Hematopoietic multipotent progenitor cell treated with erythropoietin and hydrocortisone succinate and interleukin-3 and kit ligand, for 15 days (in vitro differentiated cells): ENCODE data around the gene MZB1.
"Not testable (repeated sequence)": the region's sequence is repeated elsewhere in the genome, so short reads cannot be mapped to it uniquely, and the experiment has no call there.

ENCODE experiments used
- DNase-seq: peaks from one replicate; pipeline ENCODE4 v3.0.0-alpha.2; 2015; ENCODE audit warnings: low spot score

MZB1 gene

GRCh38 chr5:139410121-139410992 lies 20.6 kb upstream of the MZB1 start:
- DNase-seq: no peak

- not testable (repeated sequence) for DNase-seq
These were observed 19.4 kb upstream of the MZB1 start for GRCh38 chr5:139409116-139409515.

GRCh38 chr5:139408191-139408590 lies 18.5 kb upstream of the MZB1 start:
- no peak for DNase-seq

GRCh38 chr5:139407517-139407916 lies 17.8 kb upstream of the MZB1 start:
- no peak for DNase-seq

GRCh38 chr5:139406963-139407362 lies 17.2 kb upstream of the MZB1 start:
- DNase-seq: no peak

GRCh38 chr5:139404484-139404840 lies 14.7 kb upstream of the MZB1 start:
- DNase-seq: no peak

GRCh38 chr5:139403787-139404483 lies 14.2 kb upstream of the MZB1 start, which contains the start of gene SPATA24:
TSS of gene SPATA24 (minus strand) at chr5:139404089. CDS start at chr5:139404060, 29 bp downstream.
- peak; percentile 93 for DNase-seq

GRCh38 chr5:139403418-139403786 lies 13.7 kb upstream of the MZB1 start:
- no peak for DNase-seq

GRCh38 chr5:139402561-139403158 lies 12.9 kb upstream of the MZB1 start:
- peak; percentile 48 for DNase-seq

- no peak for DNase-seq
These were observed 11.8 kb upstream of the MZB1 start for GRCh38 chr5:139401546-139401945.

- DNase-seq: no peak
These were observed 9.9 kb upstream of the MZB1 start for GRCh38 chr5:139399501-139400121.

- no peak for DNase-seq
These were observed 8.2 kb upstream of the MZB1 start for GRCh38 chr5:139397921-139398320.

GRCh38 chr5:139396691-139397090 lies 7.0 kb upstream of the MZB1 start:
- no peak for DNase-seq

- no peak for DNase-seq
These were observed 6.3 kb upstream of the MZB1 start for GRCh38 chr5:139395844-139396640.

GRCh38 chr5:139394654-139395566 lies 5.2 kb upstream of the MZB1 start, which contains the start of gene PROB1:
TSS of gene PROB1 (minus strand) at chr5:139395104. CDS start at chr5:139395081, 23 bp downstream.
- no peak for DNase-seq

GRCh38 chr5:139394123-139394653 lies 4.5 kb upstream of the MZB1 start:
- DNase-seq: no peak

GRCh38 chr5:139393497-139394122 lies 3.9 kb upstream of the MZB1 start:
- DNase-seq: no peak

GRCh38 chr5:139392678-139393496 lies 3.2 kb upstream of the MZB1 start:
- DNase-seq: peak; percentile 41

GRCh38 chr5:139392324-139392677 lies 2.6 kb upstream of the MZB1 start:
- DNase-seq: no peak
